HG02610 (cell line): ENCODE results near the gene KNTC1.
"Not testable (repeated sequence)": the region's sequence is repeated elsewhere in the genome, so short reads cannot be mapped to it uniquely, and the experiment has no call there.

Source experiments
- ATAC-seq: cut with Tn5 transposase; IDR thresholded peaks from one replicate; pipeline ENCODE4 v1.9.1; 2021; ENCODE audit warnings: mild to moderate bottlenecking, moderate library complexity; ENCODE audit not compliant: unreplicated experiment

The KNTC1 gene

GRCh38 chr12:122558745-122559641, 31.9 kb downstream of the KNTC1 start:
- no peak for ATAC-seq

GRCh38 chr12:122560138-122560537, 33.1 kb downstream of the KNTC1 start:
- no peak for ATAC-seq

GRCh38 chr12:122563361-122563760, 36.3 kb downstream of the KNTC1 start:
- no peak for ATAC-seq

- ATAC-seq, result not testable (repeated sequence)
Observed at GRCh38 chr12:122566816-122567215, 39.8 kb downstream of the KNTC1 start.

GRCh38 chr12:122569288-122569687, 42.2 kb downstream of the KNTC1 start:
- no peak for ATAC-seq

GRCh38 chr12:122570006-122570405, 43.0 kb downstream of the KNTC1 start:
- ATAC-seq, result not testable (repeated sequence)

- no peak for ATAC-seq
Observed at GRCh38 chr12:122571821-122572220, 44.8 kb downstream of the KNTC1 start.

- ATAC-seq, result not testable (repeated sequence)
Observed at GRCh38 chr12:122583294-122583693, 56.2 kb downstream of the KNTC1 start.

- no peak for ATAC-seq
Observed at GRCh38 chr12:122584177-122584863, 57.3 kb downstream of the KNTC1 start.

GRCh38 chr12:122590990-122591389, 63.9 kb downstream of the KNTC1 start:
- ATAC-seq, result no peak

- ATAC-seq, result not testable (repeated sequence)
Observed at GRCh38 chr12:122591966-122592365, 64.9 kb downstream of the KNTC1 start.

GRCh38 chr12:122592543-122592942, 65.5 kb downstream of the KNTC1 start:
- ATAC-seq, result not testable (repeated sequence)

GRCh38 chr12:122593910-122594309, 66.9 kb downstream of the KNTC1 start:
- ATAC-seq, result no peak

GRCh38 chr12:122596838-122597237, 69.8 kb downstream of the KNTC1 start:
- no peak for ATAC-seq

GRCh38 chr12:122602456-122602855, 75.4 kb downstream of the KNTC1 start:
- no peak for ATAC-seq

GRCh38 chr12:122604993-122605392, 77.9 kb downstream of the KNTC1 start:
- ATAC-seq, result no peak

- ATAC-seq, result no peak
Observed at GRCh38 chr12:122609732-122610131, 82.7 kb downstream of the KNTC1 start.

- no peak for ATAC-seq
Observed at GRCh38 chr12:122610207-122610606, 83.2 kb downstream of the KNTC1 start.

- no peak for ATAC-seq
Observed at GRCh38 chr12:122610911-122611310, 83.9 kb downstream of the KNTC1 start.

GRCh38 chr12:122614839-122615238, 87.8 kb downstream of the KNTC1 start:
- no peak for ATAC-seq

- ATAC-seq, result no peak
Observed at GRCh38 chr12:122615780-122616179, 88.7 kb downstream of the KNTC1 start.

- ATAC-seq, result no peak
Observed at GRCh38 chr12:122635471-122635870, 108.4 kb downstream of the KNTC1 start.
